Measurements from ENCODE around the gene WDR33.

- TF ChIP-seq, protein P1, sequence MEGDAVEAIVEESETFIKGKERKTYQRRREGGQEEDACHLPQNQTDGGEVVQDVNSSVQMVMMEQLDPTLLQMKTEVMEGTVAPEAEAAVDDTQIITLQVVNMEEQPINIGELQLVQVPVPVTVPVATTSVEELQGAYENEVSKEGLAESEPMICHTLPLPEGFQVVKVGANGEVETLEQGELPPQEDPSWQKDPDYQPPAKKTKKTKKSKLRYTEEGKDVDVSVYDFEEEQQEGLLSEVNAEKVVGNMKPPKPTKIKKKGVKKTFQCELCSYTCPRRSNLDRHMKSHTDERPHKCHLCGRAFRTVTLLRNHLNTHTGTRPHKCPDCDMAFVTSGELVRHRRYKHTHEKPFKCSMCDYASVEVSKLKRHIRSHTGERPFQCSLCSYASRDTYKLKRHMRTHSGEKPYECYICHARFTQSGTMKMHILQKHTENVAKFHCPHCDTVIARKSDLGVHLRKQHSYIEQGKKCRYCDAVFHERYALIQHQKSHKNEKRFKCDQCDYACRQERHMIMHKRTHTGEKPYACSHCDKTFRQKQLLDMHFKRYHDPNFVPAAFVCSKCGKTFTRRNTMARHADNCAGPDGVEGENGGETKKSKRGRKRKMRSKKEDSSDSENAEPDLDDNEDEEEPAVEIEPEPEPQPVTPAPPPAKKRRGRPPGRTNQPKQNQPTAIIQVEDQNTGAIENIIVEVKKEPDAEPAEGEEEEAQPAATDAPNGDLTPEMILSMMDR (conservative IDR thresholded peaks at IDR 0.05; ENCODE audit: low read depth, low read length), result no peak
- TF ChIP-seq POLR2A (IDR thresholded peaks at IDR 0.05; ENCODE audit: low read depth, low read length), result no peak
- no peak for TF ChIP-seq BHLHE40 (IDR thresholded peaks at IDR 0.05; ENCODE audit: low read depth, low read length)
- TF ChIP-seq USF2 (IDR thresholded peaks at IDR 0.05; ENCODE audit: low read depth, low read length), result no peak
- no peak for TF ChIP-seq MAFK (IDR thresholded peaks at IDR 0.05; ENCODE audit: low read depth, low read length)
- TF ChIP-seq MAZ (IDR thresholded peaks at IDR 0.05; ENCODE audit: borderline replicate concordance, low read depth, low read length), result no peak
Observed at GRCh38 chr2:127704641-127705390, 106.2 kb downstream of the WDR33 start.
